GM15510 (cell line): ENCODE results near the gene DNAJB2.

ENCODE experiments used
- POLR2A ChIP-seq: IDR thresholded peaks from 3 replicates; pipeline ENCODE4 v1.6.1; 2011; ENCODE audit warnings: borderline replicate concordance; ENCODE audit not compliant: insufficient read length; ENCODE audit errors: extremely low read depth

DNAJB2 gene

DNA sequence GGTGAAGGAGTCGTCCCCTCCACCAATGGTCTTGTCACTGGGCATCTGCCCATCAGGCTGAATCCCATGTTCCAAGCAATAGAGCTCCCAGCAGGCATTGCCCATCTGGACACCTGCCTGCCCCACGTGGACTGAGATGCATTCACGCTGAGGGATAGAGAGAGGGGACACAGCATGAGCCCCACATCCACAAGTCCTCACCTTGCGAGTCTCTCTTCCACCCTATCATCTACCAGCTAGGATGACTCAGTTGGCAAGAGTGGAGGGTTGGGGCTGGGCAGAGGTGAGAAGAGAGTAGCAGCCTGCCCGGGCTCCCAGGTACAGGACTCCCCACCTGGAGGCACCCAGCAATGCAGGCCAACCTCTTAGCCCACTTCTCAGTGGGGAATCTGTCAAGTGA, 27.1 kb upstream of the DNAJB2 start:
- TF ChIP-seq POLR2A: no peak

DNA sequence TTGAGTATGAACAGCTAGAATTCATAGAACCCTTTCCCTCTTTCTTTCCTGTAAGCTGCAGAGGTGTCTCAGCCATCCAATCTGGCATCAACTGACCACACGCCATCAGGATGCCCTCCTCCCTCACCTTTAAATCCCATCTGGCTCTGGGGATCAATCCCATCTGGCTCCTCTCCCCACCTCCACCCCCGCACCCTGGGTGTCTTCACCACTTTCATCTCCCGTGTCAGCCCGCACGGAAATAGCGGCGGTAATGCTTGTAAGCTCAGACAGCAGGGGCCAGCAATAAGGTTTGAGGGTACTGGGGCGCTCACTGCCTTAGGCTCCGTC, 26.6 kb upstream of the DNAJB2 start:
- TF ChIP-seq POLR2A: no peak

DNA sequence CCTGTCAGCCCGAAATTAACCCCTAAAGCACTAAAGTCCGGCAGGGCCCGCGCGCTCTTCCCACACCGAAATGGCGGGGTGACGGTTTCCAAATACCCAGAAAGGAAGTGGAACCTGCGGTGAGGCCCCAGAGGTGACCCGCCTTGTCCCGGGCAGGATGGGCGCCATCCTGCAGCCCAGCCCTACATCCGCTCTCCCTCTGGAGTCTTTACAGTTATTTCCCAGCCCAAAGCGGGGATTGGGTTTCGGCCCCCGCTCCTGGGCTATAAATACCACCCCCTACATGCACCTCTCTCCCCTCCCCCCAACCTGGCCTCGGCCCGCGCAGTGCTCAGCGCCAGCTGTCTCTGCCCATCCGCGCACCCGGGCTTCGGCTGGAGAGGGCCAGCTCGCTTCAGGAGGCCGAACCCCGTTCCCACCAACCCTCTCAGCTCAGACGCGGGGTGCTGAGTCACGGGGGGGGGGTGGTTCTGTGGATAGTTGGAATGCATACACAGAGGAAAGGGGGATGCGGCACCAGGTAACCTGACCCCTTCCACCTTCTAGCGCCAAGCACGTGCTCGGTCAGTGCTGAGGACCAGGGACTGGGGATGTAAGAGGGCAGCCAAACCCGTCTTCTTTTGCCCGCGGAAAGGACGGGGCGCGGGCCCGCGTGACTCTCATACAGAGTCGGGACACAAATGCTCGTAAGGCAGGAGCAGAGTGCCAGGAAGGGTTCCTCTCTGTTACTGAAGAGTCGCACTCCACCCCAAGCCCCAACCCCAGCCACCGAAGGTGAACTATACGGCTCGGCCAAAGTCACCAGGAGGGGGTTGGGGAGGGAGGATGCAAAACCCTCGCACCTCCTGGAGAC, 26.0 kb upstream of the DNAJB2 start, which contains the start of gene TUBA4B:
Gene TUBA4B, plus strand, starts transcription at position 344 of the 853 bp plus-strand sequence. Its CDS starts 165 bp downstream, at position 509.
- peak; percentile 25 for TF ChIP-seq POLR2A

DNA sequence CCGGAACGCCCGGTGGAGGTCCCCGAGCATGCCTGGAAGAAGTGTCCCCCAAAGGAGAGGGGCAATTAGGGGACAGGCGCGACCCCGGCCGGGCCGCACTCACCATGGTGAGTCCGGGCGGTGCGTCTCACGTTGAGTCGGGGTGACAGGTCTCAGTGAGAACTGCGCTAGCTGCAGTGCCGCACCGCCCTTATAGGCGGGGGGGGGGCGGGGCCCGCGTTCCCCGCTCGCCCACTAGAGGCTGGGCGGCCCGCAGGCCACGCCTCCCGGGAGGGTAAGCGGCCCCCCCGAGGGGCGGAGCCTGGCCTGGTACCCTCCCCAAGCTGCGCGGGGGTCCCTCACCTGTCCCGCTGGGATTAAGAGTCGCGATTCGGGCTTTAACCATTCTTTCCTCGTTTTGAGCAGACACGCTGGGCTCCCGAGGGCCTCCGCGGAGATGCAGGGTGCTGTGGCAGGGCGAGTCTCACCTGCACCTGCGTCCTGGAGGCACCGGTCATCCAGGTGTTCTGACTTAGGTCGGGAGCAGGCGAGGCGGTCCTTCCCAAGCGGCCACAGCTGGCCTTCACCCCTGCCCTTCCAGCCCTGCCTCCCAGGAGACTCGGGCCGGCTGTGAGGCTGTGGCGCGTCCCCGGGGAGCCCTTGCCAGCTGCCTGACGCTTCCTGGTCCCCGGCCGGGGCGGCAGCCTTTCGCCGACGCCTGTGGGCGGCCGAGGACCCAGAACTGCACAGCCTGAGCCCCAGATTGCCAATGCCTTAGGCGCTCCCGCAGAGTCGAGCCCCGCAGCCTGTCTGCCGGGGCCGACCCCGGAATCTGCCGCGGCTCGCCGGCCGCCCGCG, 25.2 kb upstream of the DNAJB2 start, which contains the start of gene TUBA4A:
Gene TUBA4A, minus strand, starts transcription at position 166 of the 837 bp plus-strand sequence. Its CDS starts 60 bp downstream, at position 106.
- peak; percentile 99 for TF ChIP-seq POLR2A

DNA sequence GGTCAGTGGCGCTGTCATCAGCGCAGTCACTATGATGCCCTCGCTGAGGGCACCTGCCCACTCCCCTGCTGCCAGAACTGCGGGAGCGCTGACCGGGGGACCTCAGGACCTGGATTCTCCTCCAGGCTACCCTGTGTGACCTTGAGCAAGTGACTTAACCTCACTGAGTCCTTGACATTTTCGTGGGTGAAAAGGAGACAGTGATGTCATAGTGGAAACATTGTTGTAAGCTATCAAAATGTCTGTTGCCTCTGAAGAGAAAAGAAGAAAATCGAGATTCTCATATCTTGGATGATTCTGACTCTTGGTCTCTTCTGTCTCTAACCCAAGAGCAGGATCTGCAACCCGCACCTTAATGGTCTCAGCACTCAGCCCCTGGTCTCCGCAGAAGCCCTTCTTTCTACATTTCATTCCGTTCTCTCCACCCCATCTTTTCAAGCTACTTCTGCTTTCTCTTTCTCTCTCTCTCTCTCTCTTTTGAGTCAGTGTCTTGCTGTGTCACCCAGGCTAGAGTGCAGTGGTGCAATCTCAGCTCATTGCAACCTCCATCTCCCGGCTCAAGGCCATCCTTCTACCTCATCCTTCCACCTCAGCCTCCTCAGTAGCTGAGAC, 24.5 kb upstream of the DNAJB2 start:
- no peak for TF ChIP-seq POLR2A

DNA sequence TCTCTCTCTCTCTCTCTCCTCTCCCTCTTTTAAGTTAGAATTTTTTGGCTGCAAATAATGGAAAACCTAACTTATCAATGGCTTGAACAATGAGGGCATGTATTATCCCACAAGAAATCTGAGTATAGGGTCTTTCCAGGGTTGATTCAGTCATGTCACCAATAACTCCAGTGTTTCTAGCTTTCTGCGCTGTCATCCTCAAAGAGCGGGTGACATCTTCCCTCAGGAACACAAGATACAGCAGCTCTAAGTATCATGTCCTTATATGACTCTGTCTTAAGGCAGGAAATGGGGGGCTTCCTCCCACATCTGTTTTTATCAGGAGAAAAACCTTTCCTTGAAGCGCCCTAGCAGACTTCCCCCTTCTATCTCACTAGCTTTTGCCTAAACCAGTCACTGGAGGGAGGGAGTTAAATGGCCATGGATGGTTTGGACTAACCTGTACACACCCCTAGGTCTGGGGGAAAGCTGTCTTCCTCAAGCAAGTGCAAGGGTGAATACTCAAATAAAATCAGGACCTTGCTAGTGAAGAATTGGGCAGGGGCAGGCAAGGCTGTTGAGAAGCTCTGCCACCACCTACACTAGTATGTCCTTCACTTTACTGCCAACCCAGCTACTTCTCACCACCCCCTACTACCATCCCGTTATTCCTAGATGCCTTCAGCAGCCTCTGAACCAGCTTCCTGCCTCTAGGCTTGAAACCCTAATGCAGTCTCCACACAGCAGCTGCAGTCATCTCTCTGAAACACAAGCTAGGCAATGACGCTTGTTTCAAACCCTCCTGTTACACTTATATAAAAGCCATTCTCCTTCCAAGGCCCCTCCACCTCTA, 17.9 kb upstream of the DNAJB2 start:
- TF ChIP-seq POLR2A: no peak

DNA sequence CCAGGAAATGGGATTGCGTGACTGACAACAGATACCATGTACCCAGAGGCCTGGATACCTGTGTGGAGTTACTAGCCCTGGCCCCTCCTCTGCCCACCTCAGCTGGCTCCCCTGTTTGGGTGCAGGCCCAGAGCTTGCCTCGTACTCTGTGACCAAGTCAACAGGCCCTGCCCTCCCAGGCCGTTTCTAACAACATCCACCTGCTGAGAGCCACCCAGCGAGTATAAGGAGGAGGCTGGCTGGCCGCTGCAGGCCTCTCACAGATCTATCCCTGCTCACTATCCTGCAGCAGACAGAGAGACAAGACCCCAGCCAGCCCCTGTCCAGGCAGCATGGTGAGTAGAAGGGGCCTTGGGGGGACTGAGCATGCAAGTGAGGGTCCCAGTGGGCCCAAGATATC, 12.9 kb upstream of the DNAJB2 start:
- no peak for TF ChIP-seq POLR2A

DNA sequence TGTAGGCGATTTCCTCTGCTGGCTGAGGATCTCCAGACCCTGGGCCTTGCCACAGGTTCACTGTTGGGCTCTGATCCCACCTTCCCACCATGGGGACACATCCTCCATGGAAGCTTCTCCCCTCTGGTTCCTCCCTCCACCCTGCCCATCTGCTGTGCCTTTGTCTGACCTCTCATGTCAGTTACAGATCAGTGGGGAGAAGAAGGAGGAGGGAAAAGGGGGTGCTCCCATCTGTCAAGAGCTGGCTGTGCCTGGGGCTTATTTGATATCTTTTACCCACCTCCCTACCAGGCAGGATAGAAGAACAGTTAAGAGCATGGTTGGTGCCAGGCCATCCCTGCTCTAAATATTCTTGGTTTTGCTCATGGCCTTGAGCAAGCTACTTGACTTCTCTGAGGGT, 12.3 kb upstream of the DNAJB2 start:
- TF ChIP-seq POLR2A: no peak

DNA sequence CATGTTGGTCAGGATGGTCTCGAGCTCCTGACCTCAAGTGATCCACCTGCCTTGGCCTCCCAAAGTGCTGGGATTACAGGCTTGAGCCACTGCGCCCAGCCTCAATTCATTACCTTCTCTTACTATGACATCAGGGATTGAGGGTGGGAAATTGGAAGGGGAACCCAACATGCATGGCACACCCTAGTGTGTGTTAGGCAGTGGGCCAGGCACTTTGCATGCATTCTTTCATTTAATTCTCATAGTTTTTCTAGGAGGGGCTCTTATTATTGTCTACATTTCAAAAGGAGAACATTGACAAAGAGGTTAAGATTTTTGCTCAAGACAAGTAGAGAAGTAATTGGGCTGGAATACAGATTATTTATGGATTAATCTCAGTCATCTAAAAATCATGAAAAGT, 10.9 kb upstream of the DNAJB2 start:
- no peak for TF ChIP-seq POLR2A

DNA sequence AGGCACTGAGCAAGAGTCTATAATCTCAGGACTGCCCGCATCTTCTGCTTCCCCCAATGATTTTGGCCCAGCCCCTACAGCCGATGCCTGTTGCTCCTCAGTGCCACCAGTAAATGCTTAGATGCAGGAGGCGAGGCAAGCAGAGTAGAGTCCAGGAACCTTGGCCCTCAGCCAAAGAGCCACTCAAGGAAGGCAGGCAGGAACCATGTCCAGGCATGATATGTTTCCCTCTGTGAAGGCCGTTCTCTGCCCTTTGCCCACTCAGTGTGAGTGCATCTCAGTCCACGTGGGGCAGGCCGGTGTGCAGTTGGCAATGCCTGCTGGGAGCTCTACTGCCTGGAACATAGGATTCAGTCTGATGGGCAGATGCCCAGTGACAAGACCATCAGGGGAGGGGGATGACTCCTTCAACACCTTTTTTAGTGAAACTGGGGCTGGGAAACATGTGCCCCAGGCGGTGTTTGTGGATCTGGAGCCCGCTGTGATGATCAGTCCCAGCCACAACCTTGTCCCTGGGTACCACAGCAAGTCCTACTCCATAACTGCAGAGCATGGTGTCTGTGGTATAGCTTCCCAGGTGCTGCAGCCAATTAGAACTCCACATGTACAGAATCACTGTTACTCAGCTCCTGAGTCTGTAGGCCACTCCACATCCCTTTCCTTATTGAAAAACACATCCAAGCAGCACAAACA, 9.7 kb upstream of the DNAJB2 start:
- no peak for TF ChIP-seq POLR2A

DNA sequence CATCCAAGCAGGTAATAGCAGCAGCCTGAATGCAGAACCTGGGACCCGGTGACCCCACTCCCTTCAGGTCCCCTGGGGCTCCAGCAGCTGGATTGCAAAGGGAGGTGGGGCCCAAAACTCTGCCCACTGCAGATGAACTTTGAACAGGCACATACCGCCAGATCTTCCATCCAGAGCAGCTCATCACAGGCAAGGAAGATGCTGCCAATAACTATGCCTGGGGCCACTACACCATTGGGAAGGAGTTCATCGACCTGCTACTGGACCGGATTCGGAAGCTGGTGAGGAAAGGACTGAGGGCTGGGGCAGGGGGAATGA, 9.2 kb upstream of the DNAJB2 start:
- TF ChIP-seq POLR2A: no peak

DNA sequence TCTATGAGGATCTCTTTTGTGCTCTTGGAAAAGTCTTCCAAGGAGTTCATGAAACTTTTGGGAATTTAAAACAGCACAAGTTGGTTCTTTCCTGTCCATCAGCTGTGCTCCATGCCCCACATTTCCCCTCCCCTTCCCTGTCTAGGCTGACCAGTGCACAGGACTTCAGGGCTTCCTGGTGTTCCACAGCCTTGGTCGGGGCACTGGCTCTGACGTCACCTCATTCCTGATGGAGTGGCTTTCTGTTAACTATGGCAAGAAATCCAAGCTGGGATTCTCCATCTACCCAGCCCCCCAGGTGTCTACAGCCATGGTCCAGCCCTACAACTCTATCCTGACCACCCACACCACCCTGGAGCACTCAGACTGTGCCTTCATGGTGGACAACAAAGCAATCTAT, 8.1 kb upstream of the DNAJB2 start:
- TF ChIP-seq POLR2A: no peak

DNA sequence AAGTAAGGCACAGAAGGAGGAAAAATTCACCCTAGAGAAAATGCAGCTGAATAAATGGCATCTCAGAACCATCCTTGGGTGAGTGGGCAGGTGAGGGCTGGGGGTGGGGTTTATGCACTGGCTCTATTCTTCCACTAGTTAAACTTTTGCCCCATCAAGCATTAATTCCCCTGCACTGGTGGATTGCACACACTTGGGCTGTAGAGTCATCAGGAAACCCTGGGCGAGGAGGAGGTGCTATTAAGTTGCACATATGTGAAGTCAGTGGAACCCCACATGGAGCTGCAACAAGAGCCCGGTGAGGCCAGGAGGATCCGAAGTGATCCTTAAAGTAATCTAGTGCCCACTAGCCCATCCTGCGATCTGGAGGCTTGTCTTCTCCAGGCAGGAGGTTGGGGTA, 6.8 kb upstream of the DNAJB2 start:
- no peak for TF ChIP-seq POLR2A

DNA sequence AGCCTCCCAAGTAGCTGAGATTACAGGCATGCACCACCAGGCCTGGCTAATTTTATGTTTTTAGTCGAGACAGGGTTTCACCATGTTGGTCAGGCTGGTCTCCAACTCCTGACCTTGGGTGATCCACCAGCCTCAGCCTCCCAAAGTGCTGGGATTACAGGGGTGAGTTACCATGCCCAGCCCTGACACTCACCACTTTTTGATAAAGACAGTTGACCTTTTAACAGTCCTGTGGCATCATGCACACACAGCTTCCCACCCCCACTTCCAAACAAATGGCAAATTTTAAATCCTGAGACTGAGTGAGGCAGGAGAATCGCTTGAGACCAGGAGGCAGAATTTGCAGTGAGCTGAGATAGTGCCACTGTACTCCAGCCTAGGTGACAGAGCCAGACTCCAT, 6.2 kb upstream of the DNAJB2 start:
- TF ChIP-seq POLR2A: no peak
